Measurements from ENCODE around the gene HIVEP3.

- TF ChIP-seq POLR2A (IDR thresholded peaks at IDR 0.05; ENCODE audit: extremely low read depth, insufficient read length), result no peak
- no peak for TF ChIP-seq CTCF (IDR thresholded peaks at IDR 0.05; ENCODE audit: low read depth, low read length)
- no peak for TF ChIP-seq MAX (IDR thresholded peaks at IDR 0.05; ENCODE audit: low read depth, low read length)
These were observed 259.6 kb downstream of the HIVEP3 start for GRCh38 chr1:41659159-41659495.
